Glutamatergic neuron (in vitro differentiated cells): Measurements from ENCODE around the gene ITFG1. TPM values are rescaled to one million over a fixed set of nuclear protein-coding genes. Genes with fewer than 3 reads are reported as not detected.

Experiments
- DNase-seq: peaks from one replicate; pipeline ENCODE4 v3.0.0; 2022
- H3K27ac Mint-ChIP-seq: one replicate; pipeline ENCODE4 v1.8.0; 2020; ENCODE audit warnings: mild to moderate bottlenecking, mixed read lengths, inconsistent platforms; ENCODE audit not compliant: unreplicated experiment
- H3K27me3 Mint-ChIP-seq: one replicate; pipeline ENCODE4 v1.8.0; 2020; ENCODE audit warnings: mild to moderate bottlenecking, moderate library complexity, mixed read lengths, inconsistent platforms; ENCODE audit not compliant: unreplicated experiment
- H3K36me3 Mint-ChIP-seq: one replicate; pipeline ENCODE4 v1.8.0; 2020; ENCODE audit warnings: mild to moderate bottlenecking, mixed read lengths, inconsistent platforms; ENCODE audit not compliant: unreplicated experiment
- H3K4me1 Mint-ChIP-seq: one replicate; pipeline ENCODE4 v1.8.0; 2020; ENCODE audit warnings: mild to moderate bottlenecking, low read depth, mixed read lengths, inconsistent platforms; ENCODE audit not compliant: unreplicated experiment
- H3K4me3 Mint-ChIP-seq: one replicate; pipeline ENCODE4 v1.8.0; 2020; ENCODE audit warnings: mild to moderate bottlenecking, mixed read lengths, inconsistent platforms; ENCODE audit not compliant: unreplicated experiment
- H3K9me3 Mint-ChIP-seq: one replicate; pipeline ENCODE4 v1.8.0; 2020; ENCODE audit warnings: mild to moderate bottlenecking, moderate library complexity, mixed read lengths, inconsistent platforms; ENCODE audit not compliant: unreplicated experiment
- total RNA-seq: library from RNA; stranded (reverse); fragmentation: NEBNext Ultra II Directional; extraction: Animal tissue kit (Norgen Biotek cat#: 25700); gene quantifications from one replicate; pipeline ENCODE4 v1.2.1, GENCODE V29; 2021; ENCODE audit not compliant: unreplicated experiment
- TF ChIP-seq, protein P1 (sequence below): fragments of 200-600 bp; sonication (generic); IDR thresholded peaks from one replicate; pipeline ENCODE4 v1.5.0; 2021; ENCODE audit not compliant: partially characterized antibody, unreplicated experiment

ITFG1 gene
- total RNA-seq, 1 donor from 2014 or later = 68.7 TPM

DNA sequence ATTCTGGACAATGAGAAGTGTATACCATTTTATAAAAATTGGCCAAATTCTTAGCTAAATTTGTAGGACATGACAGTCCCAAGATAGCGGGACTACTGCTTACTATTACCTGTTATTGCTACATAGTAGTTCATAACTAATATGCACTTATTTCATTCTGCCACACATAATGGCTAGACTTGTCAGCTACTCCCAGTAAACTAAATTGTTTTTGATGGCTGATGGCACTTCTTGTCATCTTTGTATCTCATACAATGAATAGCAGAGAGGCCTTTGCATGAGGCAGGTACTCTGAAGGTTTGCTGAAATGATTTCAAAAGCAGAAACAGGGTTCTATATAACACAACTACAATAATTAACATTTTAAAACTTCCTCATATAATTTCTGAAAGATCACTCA is 44.0 kb downstream of the ITFG1 start:
- TF ChIP-seq, protein P1, sequence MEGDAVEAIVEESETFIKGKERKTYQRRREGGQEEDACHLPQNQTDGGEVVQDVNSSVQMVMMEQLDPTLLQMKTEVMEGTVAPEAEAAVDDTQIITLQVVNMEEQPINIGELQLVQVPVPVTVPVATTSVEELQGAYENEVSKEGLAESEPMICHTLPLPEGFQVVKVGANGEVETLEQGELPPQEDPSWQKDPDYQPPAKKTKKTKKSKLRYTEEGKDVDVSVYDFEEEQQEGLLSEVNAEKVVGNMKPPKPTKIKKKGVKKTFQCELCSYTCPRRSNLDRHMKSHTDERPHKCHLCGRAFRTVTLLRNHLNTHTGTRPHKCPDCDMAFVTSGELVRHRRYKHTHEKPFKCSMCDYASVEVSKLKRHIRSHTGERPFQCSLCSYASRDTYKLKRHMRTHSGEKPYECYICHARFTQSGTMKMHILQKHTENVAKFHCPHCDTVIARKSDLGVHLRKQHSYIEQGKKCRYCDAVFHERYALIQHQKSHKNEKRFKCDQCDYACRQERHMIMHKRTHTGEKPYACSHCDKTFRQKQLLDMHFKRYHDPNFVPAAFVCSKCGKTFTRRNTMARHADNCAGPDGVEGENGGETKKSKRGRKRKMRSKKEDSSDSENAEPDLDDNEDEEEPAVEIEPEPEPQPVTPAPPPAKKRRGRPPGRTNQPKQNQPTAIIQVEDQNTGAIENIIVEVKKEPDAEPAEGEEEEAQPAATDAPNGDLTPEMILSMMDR = no peak
- peaks cover 1% of the 10 kb centered on the region for H3K9me3 Mint-ChIP-seq
- no peaks in the 10 kb centered on the region for H3K36me3 Mint-ChIP-seq
- H3K4me3 Mint-ChIP-seq = no peak overlapping the region
- H3K4me1 Mint-ChIP-seq = no peaks in the 10 kb centered on the region
- H3K27me3 Mint-ChIP-seq = peaks cover 1% of the 10 kb centered on the region
- DNase-seq = no peak
- H3K27ac Mint-ChIP-seq = no peak overlapping the region

- no peaks in the 10 kb centered on the region for H3K4me1 Mint-ChIP-seq
- H3K4me3 Mint-ChIP-seq = no peak overlapping the region
- peaks cover 1% of the 10 kb centered on the region for H3K27me3 Mint-ChIP-seq
- H3K9me3 Mint-ChIP-seq = no peaks in the 10 kb centered on the region
- no peak overlapping the region for H3K27ac Mint-ChIP-seq
- no peaks in the 10 kb centered on the region for H3K36me3 Mint-ChIP-seq
- TF ChIP-seq, protein P1 = no peak
- no peak for DNase-seq
These were observed 47.8 kb downstream of the ITFG1 start for GRCh38 chr16:47413041-47413440.

DNA sequence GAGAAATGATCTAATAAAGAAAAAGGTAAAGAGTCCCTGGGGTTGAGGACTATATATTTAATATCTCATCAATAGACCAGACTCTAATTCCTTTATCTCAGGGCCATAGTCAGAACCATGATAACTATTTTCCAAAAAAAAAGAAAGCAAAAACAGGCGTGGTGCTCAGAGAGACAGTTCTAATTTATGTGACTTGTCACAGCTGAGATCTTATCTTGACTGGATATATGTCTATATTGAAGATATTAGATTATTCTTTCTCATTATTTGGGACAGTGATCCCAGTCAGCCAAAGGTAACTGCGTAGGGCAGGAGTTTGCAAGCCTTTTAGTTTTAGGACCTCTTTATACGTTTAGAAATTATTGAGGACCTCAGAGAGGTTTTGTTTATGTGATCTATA is 52.4 kb downstream of the ITFG1 start:
- H3K4me3 Mint-ChIP-seq = no peak overlapping the region
- H3K27me3 Mint-ChIP-seq = peaks cover 1% of the 10 kb centered on the region
- TF ChIP-seq, protein P1 = no peak
- no peaks in the 10 kb centered on the region for H3K4me1 Mint-ChIP-seq
- H3K36me3 Mint-ChIP-seq = no peaks in the 10 kb centered on the region
- no peak for DNase-seq
- H3K27ac Mint-ChIP-seq = no peak overlapping the region
- no peaks in the 10 kb centered on the region for H3K9me3 Mint-ChIP-seq

GRCh38 chr16:47395733-47396498 is 64.9 kb downstream of the ITFG1 start:
- no peaks in the 10 kb centered on the region for H3K27me3 Mint-ChIP-seq
- no peaks in the 10 kb centered on the region for H3K36me3 Mint-ChIP-seq
- no peak overlapping the region for H3K4me3 Mint-ChIP-seq
- TF ChIP-seq, protein P1 = no peak
- H3K27ac Mint-ChIP-seq = no peak overlapping the region
- DNase-seq = no peak
- peaks cover 3% of the 10 kb centered on the region for H3K4me1 Mint-ChIP-seq
- H3K9me3 Mint-ChIP-seq = no peaks in the 10 kb centered on the region

GRCh38 chr16:47392081-47392480 is 68.8 kb downstream of the ITFG1 start:
- Mint-ChIP-seq H3K9me3 (no peaks in the 10 kb centered on the region), H3K27ac (no peak overlapping the region), H3K36me3 (no peaks in the 10 kb centered on the region), H3K4me3 (no peak overlapping the region), H3K4me1 (peaks cover 3% of the 10 kb centered on the region), H3K27me3 (no peaks in the 10 kb centered on the region)
- DNase-seq = no peak
- TF ChIP-seq, protein P1 = no peak
